SJSA1 (cell line): ENCODE measurements around the gene SNAPC5. TPM values are rescaled to one million over a fixed set of nuclear protein-coding genes. Genes with fewer than 3 reads are reported as not detected.
"Not testable (repeated sequence)": the region's sequence is repeated elsewhere in the genome, so short reads cannot be mapped to it uniquely, and the experiment has no call there.

Source experiments
- DNase-seq, 2 experiments: peaks; one replicate each; pipeline ENCODE4 v3.0.0-alpha.2; 2015 to 2020; ENCODE audit warnings: low spot score in 2 of 2, low read depth in 1 of 2
- H3K27ac ChIP-seq: fragments of 250-450 bp; sonication (Bioruptor Pico); 2 replicates; pipeline ENCODE4 v1.5.1; 2020; ENCODE audit warnings: mild to moderate bottlenecking, moderate library complexity
- H3K27me3 ChIP-seq: fragments of 250-450 bp; sonication (Bioruptor Pico); replicated peaks from 2 replicates; pipeline ENCODE4 v1.5.1; 2020; ENCODE audit warnings: mild to moderate bottlenecking, moderate library complexity
- H3K36me3 ChIP-seq: fragments of 250-450 bp; sonication (Bioruptor Pico); 2 replicates; pipeline ENCODE4 v1.5.1; 2020; ENCODE audit warnings: mild to moderate bottlenecking
- H3K4me1 ChIP-seq: fragments of 250-450 bp; sonication (Bioruptor Pico); replicated peaks from 2 replicates; pipeline ENCODE4 v1.6.1; 2021; ENCODE audit warnings: mild to moderate bottlenecking
- H3K4me3 ChIP-seq: fragments of 250-450 bp; sonication (Bioruptor Pico); 2 replicates; pipeline ENCODE4 v1.5.1; 2020; ENCODE audit warnings: mild to moderate bottlenecking
- H3K9me3 ChIP-seq: fragments of 250-450 bp; sonication (Bioruptor Pico); replicated peaks from 2 replicates; pipeline ENCODE4 v1.5.1; 2020; ENCODE audit warnings: mild to moderate bottlenecking
- total RNA-seq: library from RNA; depleted of rRNA; stranded (reverse); fragments of >200 nt; shearing (Covaris generic); gene quantifications from 2 replicates; pipeline ENCODE4 v1.2.3, GENCODE V29; 2014

The SNAPC5 gene
- total RNA-seq, 1 experiment from 2014 or later: 32.4 TPM

DNA sequence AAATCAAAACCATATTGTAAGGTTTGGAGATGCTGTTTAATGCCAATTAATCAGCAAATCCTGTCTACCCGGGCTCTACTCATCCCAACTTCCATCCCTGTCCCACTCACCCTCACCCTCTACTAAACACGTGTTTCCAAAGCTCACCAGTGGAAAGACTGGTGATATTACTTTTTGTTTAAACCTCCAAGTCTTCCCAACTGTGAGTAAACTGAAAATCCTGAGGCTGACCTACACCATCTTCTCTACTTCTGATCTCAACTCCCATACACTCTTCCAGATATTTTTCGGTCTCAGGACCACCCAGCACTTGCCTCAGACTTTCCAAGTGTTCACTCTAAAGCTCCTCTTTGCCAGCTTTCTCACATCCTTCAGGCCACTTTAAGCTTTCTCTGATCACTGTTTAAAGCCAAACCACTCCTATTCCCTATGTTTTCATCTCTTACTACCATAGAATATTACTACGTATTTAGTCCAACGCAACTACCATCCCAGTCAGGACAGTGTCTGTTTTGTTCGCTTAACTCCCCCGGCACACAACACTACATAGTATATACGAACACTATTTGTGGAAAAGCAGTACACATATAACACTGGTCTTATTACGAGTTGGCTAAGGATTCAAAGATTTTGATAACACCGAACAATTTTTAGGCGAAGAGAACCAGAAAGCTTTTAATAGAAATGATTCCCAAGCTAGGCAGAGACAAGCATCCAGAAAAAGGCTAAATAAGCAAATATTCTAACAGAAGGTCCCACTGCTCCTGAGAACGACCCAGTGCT is 6.4 kb upstream of the SNAPC5 start:
- Histone ChIP-seq H3K9me3 (no peaks in the 10 kb centered on the region), H3K4me1 (peaks cover 18% of the 10 kb centered on the region), H3K4me3 (peak overlapping the region; percentile 69), H3K36me3 (peaks cover 72% of the 10 kb centered on the region), H3K27ac (peak overlapping the region; percentile 96), H3K27me3 (no peaks in the 10 kb centered on the region)
- peak in 1 of 2 experiments; percentile 16 for DNase-seq

DNA sequence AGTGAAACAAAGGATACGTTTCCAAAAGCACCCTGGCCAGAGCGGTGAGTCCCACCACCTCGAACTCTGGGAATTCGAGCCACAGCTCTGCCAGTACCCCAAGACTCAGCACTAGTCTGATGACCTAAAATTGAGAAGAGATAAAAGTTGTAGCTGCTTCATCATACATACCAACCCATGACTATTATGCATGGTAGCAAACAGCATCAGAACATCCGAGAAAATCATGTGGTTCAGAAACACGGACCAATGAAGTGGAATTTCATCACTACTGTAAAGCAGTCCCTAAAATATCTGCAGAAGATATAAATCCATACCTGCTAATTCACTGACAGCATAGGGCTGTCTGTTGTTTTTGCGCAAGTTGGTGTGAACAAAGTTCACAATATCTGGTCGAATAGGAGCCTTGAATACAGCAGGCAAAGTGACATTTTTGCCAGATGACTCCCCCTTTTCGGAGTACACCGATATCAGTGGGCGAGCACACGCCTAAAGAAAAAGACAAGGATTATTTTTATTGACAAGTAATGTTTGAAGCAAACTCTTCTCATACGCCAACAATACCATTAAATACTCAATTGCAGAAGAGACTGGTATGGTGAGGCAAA is 5.6 kb upstream of the SNAPC5 start:
- H3K4me1 ChIP-seq: peaks cover 18% of the 10 kb centered on the region
- H3K27ac ChIP-seq, H3K27me3 ChIP-seq, H3K9me3 ChIP-seq: not testable (repeated sequence)
- H3K36me3 ChIP-seq: peaks cover 72% of the 10 kb centered on the region
- DNase-seq: peak in 1 of 2 experiments; percentile 30
- peak overlapping the region; percentile 69 for H3K4me3 ChIP-seq

DNA sequence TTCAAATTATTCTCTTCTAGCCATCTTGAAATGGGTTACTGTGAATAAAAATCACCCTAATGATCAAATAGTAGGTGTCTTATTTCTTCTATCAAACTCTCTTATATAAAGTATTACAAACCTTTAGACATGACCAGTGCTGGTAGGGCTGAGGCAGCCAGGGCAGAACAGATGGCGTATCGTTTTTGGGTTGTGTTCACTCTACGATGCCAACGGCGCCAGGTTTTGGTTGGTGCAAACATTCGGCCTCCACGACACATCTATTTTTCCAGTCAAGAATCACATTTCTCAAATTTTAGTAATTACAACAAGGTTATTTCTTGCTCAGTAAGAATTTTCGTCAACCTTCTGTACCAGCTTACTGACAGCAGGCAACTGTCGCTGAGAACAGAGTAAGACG is 4.9 kb upstream of the SNAPC5 start:
- DNase-seq: peak in 1 of 2 experiments; percentile 16
- Histone ChIP-seq H3K4me3 (no peak overlapping the region; the same call in 1 of the 2 replicates), H3K9me3 (no peaks in the 10 kb centered on the region), H3K4me1 (peaks cover 22% of the 10 kb centered on the region), H3K27me3 (no peaks in the 10 kb centered on the region), H3K27ac (no peak overlapping the region), H3K36me3 (peaks cover 78% of the 10 kb centered on the region)

DNA sequence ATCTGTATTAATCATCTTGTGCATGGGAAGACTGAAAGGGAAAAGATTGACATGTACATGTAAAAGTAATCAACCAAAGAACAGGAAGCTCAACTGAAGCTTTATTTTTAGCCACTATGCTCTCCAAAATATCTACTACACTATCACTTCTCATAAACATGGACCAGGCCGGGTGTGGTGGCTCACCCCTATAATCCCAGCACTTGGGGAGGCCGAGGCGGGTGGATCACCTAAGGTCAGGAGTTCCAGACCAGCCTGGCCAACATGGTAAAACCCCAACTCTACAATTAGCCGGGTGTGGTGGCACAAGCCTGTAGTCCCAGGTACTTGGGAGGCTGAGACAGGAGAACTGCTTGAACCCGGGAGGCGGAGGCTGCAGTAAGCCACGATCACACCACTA is 2.8 kb upstream of the SNAPC5 start:
- Histone ChIP-seq H3K36me3 (peaks cover 95% of the 10 kb centered on the region), H3K4me1 (peaks cover 25% of the 10 kb centered on the region)
- H3K9me3 ChIP-seq, H3K27ac ChIP-seq, H3K4me3 ChIP-seq, H3K27me3 ChIP-seq: not testable (repeated sequence)
- DNase-seq: peak in 1 of 2 experiments; percentile 21

DNA sequence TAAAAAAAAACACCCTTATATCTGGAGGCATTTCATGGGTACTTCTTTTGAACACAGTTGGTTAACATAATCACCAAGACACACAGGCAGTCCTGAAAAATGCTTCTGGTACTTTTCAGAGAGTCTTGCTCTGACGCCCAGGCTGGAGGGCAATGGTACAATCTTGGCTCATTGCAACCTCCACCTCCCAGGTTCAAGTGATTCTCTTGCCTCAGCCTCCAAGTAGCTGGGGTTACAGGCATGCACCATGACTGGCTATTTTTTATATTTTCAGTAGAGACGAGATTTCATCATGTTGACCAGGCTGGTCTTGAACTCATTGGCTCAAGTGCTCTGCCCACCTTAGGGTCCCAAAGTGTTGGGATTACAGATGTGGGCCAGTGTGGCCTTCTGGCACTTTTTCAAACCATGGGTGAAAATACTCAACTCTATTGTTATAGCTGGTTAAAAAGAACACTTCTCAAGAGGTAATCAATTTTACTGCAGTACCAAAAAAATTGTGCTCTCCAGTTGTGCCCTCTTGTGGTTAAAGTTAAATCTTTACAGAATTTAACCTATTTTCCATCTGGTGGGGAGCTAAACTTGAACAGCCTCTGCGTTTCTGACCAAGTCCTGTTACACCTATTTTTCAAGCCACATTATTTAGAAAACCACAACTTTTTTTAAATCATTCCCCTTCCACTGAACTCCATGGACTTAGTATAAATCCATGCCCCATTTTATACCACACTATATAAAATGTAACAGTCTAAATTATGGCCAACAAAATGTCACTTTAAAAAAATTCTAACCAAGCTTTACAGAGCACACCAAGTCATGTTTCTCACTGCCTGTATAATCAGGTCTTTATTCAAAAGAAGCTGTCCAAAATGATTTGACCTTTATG is 1.2 kb upstream of the SNAPC5 start:
- no peaks in the 10 kb centered on the region for H3K9me3 ChIP-seq
- no peaks in the 10 kb centered on the region for H3K27me3 ChIP-seq
- H3K36me3 ChIP-seq: peaks cover 100% of the 10 kb centered on the region
- peaks cover 25% of the 10 kb centered on the region for H3K4me1 ChIP-seq
- DNase-seq: peak in 1 of 2 experiments; percentile 26
- H3K4me3 ChIP-seq: no peak overlapping the region
- no peak overlapping the region for H3K27ac ChIP-seq

DNA sequence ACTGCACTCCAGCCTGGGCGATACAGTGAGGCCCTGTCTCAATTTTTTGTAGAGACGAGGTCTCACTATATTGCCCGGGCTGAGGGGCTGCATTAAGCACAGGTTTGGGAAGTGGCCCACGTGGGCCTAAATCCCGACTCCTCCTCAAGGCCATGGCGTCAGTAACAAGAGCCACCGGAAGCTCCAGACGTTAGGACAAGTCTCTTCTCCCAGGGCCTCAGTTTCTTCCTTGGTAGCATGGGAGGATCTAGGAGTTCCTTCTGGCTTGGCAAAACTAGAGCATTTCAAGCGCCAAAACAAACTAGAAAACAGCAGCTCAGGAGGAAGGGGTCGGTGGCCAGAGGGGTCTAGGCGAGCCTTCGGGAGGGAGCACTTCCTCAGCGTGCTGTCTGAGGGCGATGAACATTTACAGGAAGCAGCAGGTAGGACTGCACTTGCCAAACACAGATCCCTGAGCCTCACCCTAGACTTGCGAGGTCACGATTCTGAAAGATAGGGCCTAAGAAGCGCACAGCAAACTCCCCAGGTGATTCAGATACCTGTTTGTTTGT is 536 bp downstream of the SNAPC5 start:
- DNase-seq: peak in 1 of 2 experiments; percentile 13

DNA sequence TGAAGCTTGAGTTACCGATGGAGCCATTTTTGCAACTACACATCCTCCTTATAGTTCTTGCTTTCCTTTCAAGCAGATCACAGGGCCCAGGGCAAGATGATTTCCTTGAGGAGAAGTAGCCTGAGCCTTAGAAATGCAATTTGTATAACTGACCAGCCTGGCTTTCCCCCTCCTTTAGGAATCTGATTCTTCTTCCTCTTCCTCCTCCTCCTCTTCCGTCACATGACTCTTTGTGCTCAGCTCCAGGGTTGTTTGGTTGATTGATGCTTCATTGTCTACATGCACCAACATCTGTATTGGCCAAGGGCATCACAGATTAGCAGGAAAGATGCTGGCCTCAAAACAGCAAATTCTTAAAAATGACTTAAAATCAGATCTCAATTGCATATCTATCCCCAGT is 3.3 kb downstream of the SNAPC5 start:
- H3K27ac ChIP-seq: no peak overlapping the region
- DNase-seq: no peak
- no peak overlapping the region for H3K4me3 ChIP-seq
- H3K36me3 ChIP-seq: peaks cover 90% of the 10 kb centered on the region
- H3K9me3 ChIP-seq: no peaks in the 10 kb centered on the region
- H3K4me1 ChIP-seq: peaks cover 13% of the 10 kb centered on the region
- no peaks in the 10 kb centered on the region for H3K27me3 ChIP-seq

More for the DNA sequence above, 536 bp downstream of the SNAPC5 start:
- Histone ChIP-seq H3K27ac (peak overlapping the region; percentile 52), H3K9me3 (no peaks in the 10 kb centered on the region), H3K27me3 (no peaks in the 10 kb centered on the region), H3K4me1 (peaks cover 13% of the 10 kb centered on the region), H3K36me3 (peaks cover 99% of the 10 kb centered on the region), H3K4me3 (peak overlapping the region; percentile 61)

DNA sequence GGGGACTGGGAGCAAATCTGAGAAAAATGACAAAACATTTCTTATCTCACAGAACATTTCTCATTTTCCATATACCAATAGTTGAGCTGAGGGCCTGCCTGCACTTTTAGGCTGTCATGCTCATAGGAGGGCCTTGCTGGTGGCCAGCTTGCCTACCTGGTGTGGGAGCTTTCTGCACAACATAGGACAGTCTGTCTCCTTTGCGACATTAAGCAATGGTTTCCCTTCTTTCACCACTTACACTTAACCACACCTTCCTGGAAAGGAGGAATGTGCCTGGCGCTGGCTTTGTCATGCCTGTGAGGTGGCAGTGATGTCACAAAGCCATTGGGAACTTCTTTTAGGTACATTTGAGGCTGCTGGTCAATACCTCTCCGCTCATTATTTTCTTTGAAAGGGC is 5.7 kb downstream of the SNAPC5 start:
- Histone ChIP-seq H3K4me1 (peaks cover 3% of the 10 kb centered on the region), H3K27ac (no peak overlapping the region), H3K27me3 (no peaks in the 10 kb centered on the region), H3K9me3 (no peaks in the 10 kb centered on the region), H3K4me3 (no peak overlapping the region), H3K36me3 (peaks cover 79% of the 10 kb centered on the region)
- no peak for DNase-seq

DNA sequence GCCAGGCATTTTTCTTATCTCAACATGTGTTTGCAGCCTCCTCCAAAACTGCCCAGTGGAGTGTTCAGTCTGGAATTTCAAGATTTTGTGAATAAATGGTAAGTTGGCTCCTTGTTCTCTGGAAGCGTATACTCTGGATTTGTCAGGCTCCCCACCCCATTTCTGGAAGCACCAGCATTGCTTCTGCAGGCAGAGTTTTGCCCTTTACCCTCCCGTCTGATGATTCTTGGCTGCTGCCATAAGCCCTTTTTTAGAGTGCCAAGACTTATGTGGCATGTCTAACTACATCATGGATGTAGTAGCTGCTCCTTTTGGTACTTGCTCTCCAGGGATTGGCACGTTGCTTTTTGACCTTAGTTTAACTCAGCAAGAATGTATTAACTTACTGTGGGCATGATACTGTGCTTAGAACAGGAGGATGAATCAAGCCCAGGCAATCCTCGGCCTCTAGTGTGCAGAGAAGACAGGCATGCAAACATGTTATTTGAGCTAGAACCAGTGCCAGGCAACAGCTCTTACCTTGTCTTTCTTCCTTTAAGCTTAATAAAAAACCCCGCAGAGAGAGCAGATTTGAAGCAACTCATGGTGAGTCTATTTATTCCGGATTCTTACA is 8.3 kb downstream of the SNAPC5 start:
- Histone ChIP-seq H3K27ac (no peak overlapping the region), H3K4me3 (no peak overlapping the region), H3K36me3 (peaks cover 58% of the 10 kb centered on the region), H3K9me3 (no peaks in the 10 kb centered on the region), H3K4me1 (no peaks in the 10 kb centered on the region), H3K27me3 (no peaks in the 10 kb centered on the region)
- no peak for DNase-seq

DNA sequence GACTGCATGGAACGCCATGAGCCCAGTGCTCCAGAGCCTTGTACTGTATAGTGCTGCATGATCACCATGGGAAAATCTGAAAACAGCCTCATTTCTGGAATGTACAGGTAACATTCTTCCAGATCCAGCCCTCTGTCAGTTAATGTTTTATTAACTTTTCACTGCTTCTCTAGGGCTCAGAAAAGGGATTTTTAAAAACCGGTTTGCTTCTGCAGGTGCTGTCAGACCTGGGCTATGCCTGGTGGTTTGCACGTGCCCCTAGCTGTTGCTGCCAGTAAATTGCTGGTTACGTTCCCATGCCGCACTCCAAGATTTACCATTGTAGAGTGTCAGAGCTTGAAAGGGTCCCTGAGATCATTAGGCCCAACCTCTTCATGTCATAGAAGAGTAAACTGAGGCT is 9.0 kb downstream of the SNAPC5 start:
- no peaks in the 10 kb centered on the region for H3K9me3 ChIP-seq
- no peak overlapping the region for H3K4me3 ChIP-seq
- no peaks in the 10 kb centered on the region for H3K4me1 ChIP-seq
- no peak overlapping the region for H3K27ac ChIP-seq
- DNase-seq: no peak
- peaks cover 50% of the 10 kb centered on the region for H3K36me3 ChIP-seq
- no peaks in the 10 kb centered on the region for H3K27me3 ChIP-seq

DNA sequence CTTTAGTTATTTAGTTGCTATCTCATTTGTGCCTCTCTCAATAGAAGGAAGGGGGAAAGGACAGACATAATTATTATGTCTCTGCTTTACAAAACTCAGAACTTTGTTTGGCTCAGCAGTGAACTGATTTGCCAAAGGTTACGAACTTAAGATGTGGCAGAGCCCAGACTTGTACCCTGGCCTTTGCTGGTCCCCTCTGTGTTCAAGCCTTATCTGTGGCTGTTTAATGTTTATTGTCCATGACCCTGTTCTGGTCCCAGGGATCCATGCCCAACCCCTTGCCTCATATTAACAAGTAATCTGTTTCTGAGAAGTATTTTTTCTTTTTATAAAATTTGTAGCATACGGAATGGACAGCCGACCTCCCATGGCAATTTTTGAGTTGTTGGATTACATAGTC is 10.7 kb downstream of the SNAPC5 start:
- Histone ChIP-seq H3K9me3 (no peaks in the 10 kb centered on the region), H3K27ac (no peak overlapping the region), H3K36me3 (peaks cover 50% of the 10 kb centered on the region), H3K4me1 (no peaks in the 10 kb centered on the region), H3K4me3 (no peak overlapping the region), H3K27me3 (no peaks in the 10 kb centered on the region)
- no peak for DNase-seq

DNA sequence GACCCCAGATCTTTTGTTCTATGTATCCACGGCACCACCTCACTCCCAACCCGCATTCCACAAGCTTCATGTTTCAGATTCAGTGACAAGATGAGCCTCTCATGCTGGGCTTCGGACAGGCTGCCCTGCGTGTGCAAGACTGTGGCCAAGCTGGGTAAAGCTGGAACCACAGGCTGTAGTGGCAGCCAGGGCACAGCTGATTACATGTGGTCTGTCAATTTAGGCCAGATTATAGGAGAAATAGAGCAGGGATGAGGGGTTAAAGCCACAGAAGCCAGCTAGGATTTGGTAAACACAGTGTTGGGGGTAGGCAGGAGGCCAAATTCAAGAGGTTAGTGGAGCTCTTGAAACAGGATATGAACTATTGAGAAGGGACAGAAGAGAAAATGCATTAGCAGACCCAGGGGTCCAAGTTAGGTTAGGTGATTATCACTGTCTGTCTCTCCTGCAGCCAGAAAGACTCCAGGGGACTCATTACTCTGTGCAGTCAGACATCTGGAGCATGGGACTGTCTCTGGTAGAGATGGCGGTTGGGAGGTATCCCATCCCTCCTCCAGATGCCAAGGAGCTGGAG is 12.9 kb downstream of the SNAPC5 start:
- Histone ChIP-seq H3K9me3 (no peaks in the 10 kb centered on the region), H3K27ac (no peak overlapping the region), H3K36me3 (peaks cover 43% of the 10 kb centered on the region), H3K4me1 (0 out of 2 replicates have a peak, but pooled peaks cover 4% of the 10 kb centered on the region), H3K27me3 (no peaks in the 10 kb centered on the region), H3K4me3 (no peak overlapping the region)
- no peak for DNase-seq

DNA sequence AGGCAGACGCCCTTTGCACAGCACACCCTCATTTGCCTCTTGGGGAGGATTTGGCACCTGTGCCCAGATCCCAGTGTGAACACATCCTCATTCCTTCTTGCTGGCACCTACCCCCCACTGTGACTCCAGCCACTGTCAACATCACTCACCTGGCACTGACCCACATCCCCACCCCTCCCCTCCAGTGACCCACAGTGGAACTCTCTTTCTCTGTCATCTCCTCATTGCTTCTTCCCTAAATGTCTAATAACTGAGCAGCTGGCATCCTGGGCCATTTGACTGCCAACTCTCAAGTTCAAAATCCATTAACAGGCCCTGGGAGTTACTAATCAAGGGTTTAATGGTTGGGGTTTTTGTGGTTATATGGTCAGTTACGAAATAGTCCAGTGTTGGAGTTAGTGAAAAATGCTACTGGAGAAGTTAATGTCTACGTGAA is 14.4 kb downstream of the SNAPC5 start:
- H3K36me3 ChIP-seq: peaks cover 37% of the 10 kb centered on the region
- no peaks in the 10 kb centered on the region for H3K27me3 ChIP-seq
- DNase-seq: no peak
- no peaks in the 10 kb centered on the region for H3K9me3 ChIP-seq
- 0 out of 2 replicates have a peak, but pooled peaks cover 4% of the 10 kb centered on the region for H3K4me1 ChIP-seq
- H3K4me3 ChIP-seq: no peak overlapping the region
- no peak overlapping the region for H3K27ac ChIP-seq
